Smooth muscle cell of the pulmonary artery (primary cell): Measurements from ENCODE around the gene NEO1. TPM values are rescaled to one million over a fixed set of nuclear protein-coding genes. Genes with fewer than 3 reads are reported as not detected.

Experiments
- total RNA-seq: library from RNA; depleted of rRNA; stranded (reverse); fragments of >200 nt; gene quantifications from 2 replicates; pipeline ENCODE4 v1.2.3, GENCODE V29; 2014

NEO1 gene, protein sequence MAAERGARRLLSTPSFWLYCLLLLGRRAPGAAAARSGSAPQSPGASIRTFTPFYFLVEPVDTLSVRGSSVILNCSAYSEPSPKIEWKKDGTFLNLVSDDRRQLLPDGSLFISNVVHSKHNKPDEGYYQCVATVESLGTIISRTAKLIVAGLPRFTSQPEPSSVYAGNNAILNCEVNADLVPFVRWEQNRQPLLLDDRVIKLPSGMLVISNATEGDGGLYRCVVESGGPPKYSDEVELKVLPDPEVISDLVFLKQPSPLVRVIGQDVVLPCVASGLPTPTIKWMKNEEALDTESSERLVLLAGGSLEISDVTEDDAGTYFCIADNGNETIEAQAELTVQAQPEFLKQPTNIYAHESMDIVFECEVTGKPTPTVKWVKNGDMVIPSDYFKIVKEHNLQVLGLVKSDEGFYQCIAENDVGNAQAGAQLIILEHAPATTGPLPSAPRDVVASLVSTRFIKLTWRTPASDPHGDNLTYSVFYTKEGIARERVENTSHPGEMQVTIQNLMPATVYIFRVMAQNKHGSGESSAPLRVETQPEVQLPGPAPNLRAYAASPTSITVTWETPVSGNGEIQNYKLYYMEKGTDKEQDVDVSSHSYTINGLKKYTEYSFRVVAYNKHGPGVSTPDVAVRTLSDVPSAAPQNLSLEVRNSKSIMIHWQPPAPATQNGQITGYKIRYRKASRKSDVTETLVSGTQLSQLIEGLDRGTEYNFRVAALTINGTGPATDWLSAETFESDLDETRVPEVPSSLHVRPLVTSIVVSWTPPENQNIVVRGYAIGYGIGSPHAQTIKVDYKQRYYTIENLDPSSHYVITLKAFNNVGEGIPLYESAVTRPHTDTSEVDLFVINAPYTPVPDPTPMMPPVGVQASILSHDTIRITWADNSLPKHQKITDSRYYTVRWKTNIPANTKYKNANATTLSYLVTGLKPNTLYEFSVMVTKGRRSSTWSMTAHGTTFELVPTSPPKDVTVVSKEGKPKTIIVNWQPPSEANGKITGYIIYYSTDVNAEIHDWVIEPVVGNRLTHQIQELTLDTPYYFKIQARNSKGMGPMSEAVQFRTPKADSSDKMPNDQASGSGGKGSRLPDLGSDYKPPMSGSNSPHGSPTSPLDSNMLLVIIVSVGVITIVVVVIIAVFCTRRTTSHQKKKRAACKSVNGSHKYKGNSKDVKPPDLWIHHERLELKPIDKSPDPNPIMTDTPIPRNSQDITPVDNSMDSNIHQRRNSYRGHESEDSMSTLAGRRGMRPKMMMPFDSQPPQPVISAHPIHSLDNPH (N-terminal part only)
- 28.2 and 61.1 TPM in 2 replicates for total RNA-seq

DNA sequence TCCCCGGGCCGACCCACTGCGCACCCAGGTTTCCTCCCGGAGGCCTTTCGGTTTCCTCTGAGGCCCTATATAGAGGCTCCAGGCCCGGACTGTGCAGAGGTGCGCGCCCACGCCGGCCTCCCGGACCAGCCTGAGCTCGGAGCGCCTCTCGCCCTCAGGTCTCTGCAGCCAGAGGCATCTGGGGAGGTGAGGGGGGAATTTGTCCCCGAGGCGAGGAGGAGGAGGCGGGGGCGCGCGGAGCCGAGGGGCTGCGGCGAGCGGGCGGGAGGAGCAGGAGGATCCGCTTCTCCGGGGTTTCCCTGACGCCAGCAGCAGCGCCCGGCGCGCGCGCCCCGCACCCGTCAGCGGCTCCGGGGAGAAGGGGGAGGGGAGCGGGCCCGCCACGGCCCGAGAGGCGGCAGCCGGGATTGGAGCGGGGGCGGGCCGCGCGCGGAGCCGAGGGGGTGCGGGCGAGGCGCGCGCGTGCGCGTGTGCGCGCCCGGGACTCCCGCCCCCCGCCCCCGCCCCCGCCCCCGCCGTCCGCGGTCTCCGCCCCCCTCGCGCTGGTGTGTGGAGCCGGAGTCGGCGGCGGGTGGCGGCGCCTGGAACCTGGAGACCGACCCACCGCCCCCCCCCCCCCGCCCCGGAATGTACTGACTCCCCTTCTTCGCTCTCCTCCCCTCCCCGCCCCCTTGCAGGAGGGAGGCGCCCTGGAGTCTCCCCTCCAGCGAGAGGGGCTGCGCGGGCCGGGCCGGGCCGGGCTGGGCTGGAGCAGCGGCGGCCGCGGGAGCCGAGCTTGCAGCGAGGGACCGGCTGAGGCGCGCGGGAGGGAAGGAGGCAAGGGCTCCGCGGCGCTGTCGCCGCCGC lies at the start of gene NEO1:
NEO1 (plus strand) TSS at position 657 of the 846 bp plus-strand sequence. CDS start 213 bp downstream, outside the sequence.

